ENCODE measurements around the gene KCNIP4.

The KCNIP4 gene

GRCh38 chr4:21307709-21308108 is 640.9 kb downstream of the KCNIP4 start:
- WGBS, 2 experiments (ENCODE audit: insufficient coverage in 2 of 2), result 40% methylated on average over 1 of the region's 3 CpGs; no CpG with 5 or more reads in 1 of the 2 experiments
- Histone ChIP-seq H3K36me3 (ENCODE audit: control insufficient read depth, insufficient read depth, low read length) (no peaks in the 10 kb centered on the region), H3K4me3 (ENCODE audit: extremely low read depth, insufficient read depth, low read length, poor library complexity, severe bottlenecking) (no peak overlapping the region), H3K27ac (ENCODE audit: low read depth, low read length, severe bottlenecking) (no peak overlapping the region), H3K9me3 (ENCODE audit: control insufficient read depth, low read length) (no peaks in the 10 kb centered on the region), H3K4me1 (ENCODE audit: control insufficient read depth, insufficient read depth, low read length, poor library complexity, severe bottlenecking) (no peaks in the 10 kb centered on the region)

DNA sequence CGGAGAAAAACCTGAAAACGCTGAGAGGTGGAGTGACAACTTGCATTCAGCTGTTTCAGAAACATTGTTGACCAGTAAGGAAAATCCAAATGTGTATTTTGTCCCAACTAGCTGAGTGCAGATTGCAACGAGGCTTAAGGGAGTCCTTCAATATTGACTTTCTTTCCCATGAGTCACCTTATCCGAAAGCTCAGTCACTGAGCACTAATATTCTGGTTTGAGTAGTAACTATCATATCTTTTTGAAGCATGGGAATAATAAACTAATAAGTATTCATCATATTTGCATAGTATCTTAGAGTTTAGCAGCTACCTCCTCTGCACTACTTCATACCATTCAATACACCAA is 644.1 kb downstream of the KCNIP4 start:
- H3K4me3 ChIP-seq (ENCODE audit: extremely low read depth, insufficient read depth, low read length, poor library complexity, severe bottlenecking), result peak overlapping the region; percentile 28
- 0 to 13% methylated on average over 2 to 3 of the region's 4 CpGs for WGBS, 2 experiments (ENCODE audit: insufficient coverage in 2 of 2)
- no peaks in the 10 kb centered on the region for H3K4me1 ChIP-seq (ENCODE audit: control insufficient read depth, insufficient read depth, low read length, poor library complexity, severe bottlenecking)
- no peak overlapping the region for H3K27ac ChIP-seq (ENCODE audit: low read depth, low read length, severe bottlenecking)
- H3K36me3 ChIP-seq (ENCODE audit: control insufficient read depth, insufficient read depth, low read length), result no peaks in the 10 kb centered on the region
- no peaks in the 10 kb centered on the region for H3K9me3 ChIP-seq (ENCODE audit: control insufficient read depth, low read length)

GRCh38 chr4:21290562-21290961 is 658.0 kb downstream of the KCNIP4 start:
- Histone ChIP-seq H3K36me3 (ENCODE audit: control insufficient read depth, insufficient read depth, low read length) (no peaks in the 10 kb centered on the region), H3K9me3 (ENCODE audit: control insufficient read depth, low read length) (no peaks in the 10 kb centered on the region), H3K27ac (ENCODE audit: low read depth, low read length, severe bottlenecking) (no peak overlapping the region), H3K4me1 (ENCODE audit: control insufficient read depth, insufficient read depth, low read length, poor library complexity, severe bottlenecking) (no peaks in the 10 kb centered on the region), H3K4me3 (ENCODE audit: extremely low read depth, insufficient read depth, low read length, poor library complexity, severe bottlenecking) (no peak overlapping the region)
- 31 to 79% methylated on average over 1 to 2 of the region's 2 CpGs for WGBS, 2 experiments (ENCODE audit: insufficient coverage in 2 of 2)

GRCh38 chr4:21276046-21276445 is 672.5 kb downstream of the KCNIP4 start:
- 82 to 83% methylated on average over 3 of the region's 5 CpGs for WGBS, 2 experiments (ENCODE audit: insufficient coverage in 2 of 2)
- Histone ChIP-seq H3K9me3 (ENCODE audit: control insufficient read depth, low read length) (no peaks in the 10 kb centered on the region), H3K4me3 (ENCODE audit: extremely low read depth, insufficient read depth, low read length, poor library complexity, severe bottlenecking) (no peak overlapping the region), H3K36me3 (ENCODE audit: control insufficient read depth, insufficient read depth, low read length) (no peaks in the 10 kb centered on the region), H3K4me1 (ENCODE audit: control insufficient read depth, insufficient read depth, low read length, poor library complexity, severe bottlenecking) (no peaks in the 10 kb centered on the region), H3K27ac (ENCODE audit: low read depth, low read length, severe bottlenecking) (no peak overlapping the region)

GRCh38 chr4:21271439-21272052 is 677.0 kb downstream of the KCNIP4 start:
- H3K4me3 ChIP-seq (ENCODE audit: extremely low read depth, insufficient read depth, low read length, poor library complexity, severe bottlenecking), result no peak overlapping the region
- no peaks in the 10 kb centered on the region for H3K36me3 ChIP-seq (ENCODE audit: control insufficient read depth, insufficient read depth, low read length)
- H3K27ac ChIP-seq (ENCODE audit: low read depth, low read length, severe bottlenecking), result no peak overlapping the region
- H3K9me3 ChIP-seq (ENCODE audit: control insufficient read depth, low read length), result no peaks in the 10 kb centered on the region
- no peaks in the 10 kb centered on the region for H3K4me1 ChIP-seq (ENCODE audit: control insufficient read depth, insufficient read depth, low read length, poor library complexity, severe bottlenecking)
- WGBS, 2 experiments (ENCODE audit: insufficient coverage in 2 of 2), result 81 to 97% methylated on average over 3 to 4 of the region's 4 CpGs

- Histone ChIP-seq H3K27ac (ENCODE audit: low read depth, low read length, severe bottlenecking) (no peak overlapping the region), H3K36me3 (ENCODE audit: control insufficient read depth, insufficient read depth, low read length) (no peaks in the 10 kb centered on the region), H3K4me1 (ENCODE audit: control insufficient read depth, insufficient read depth, low read length, poor library complexity, severe bottlenecking) (peaks cover 6% of the 10 kb centered on the region), H3K9me3 (ENCODE audit: control insufficient read depth, low read length) (no peaks in the 10 kb centered on the region), H3K4me3 (ENCODE audit: extremely low read depth, insufficient read depth, low read length, poor library complexity, severe bottlenecking) (no peak overlapping the region)
- WGBS, 2 experiments (ENCODE audit: insufficient coverage in 2 of 2), result 83 to 93% methylated on average over 1 to 4 of the region's 4 CpGs
Observed at GRCh38 chr4:21248331-21248730, 700.2 kb downstream of the KCNIP4 start.

GRCh38 chr4:21242163-21242562 is 706.4 kb downstream of the KCNIP4 start:
- Histone ChIP-seq H3K27ac (ENCODE audit: low read depth, low read length, severe bottlenecking) (no peak overlapping the region), H3K4me3 (ENCODE audit: extremely low read depth, insufficient read depth, low read length, poor library complexity, severe bottlenecking) (no peak overlapping the region), H3K9me3 (ENCODE audit: control insufficient read depth, low read length) (no peaks in the 10 kb centered on the region), H3K4me1 (ENCODE audit: control insufficient read depth, insufficient read depth, low read length, poor library complexity, severe bottlenecking) (peaks cover 12% of the 10 kb centered on the region), H3K36me3 (ENCODE audit: control insufficient read depth, insufficient read depth, low read length) (no peaks in the 10 kb centered on the region)
- WGBS, 2 experiments (ENCODE audit: insufficient coverage in 2 of 2), result 75 to 94% methylated on average over 1 to 2 of the region's 2 CpGs

- whole genome bisulfite sequencing, 2 experiments (ENCODE audit: insufficient coverage in 2 of 2), result 67 to 92% methylated on average over 1 to 2 of the region's 2 CpGs
Observed at GRCh38 chr4:21226637-21227538, 721.7 kb downstream of the KCNIP4 start.

GRCh38 chr4:21211846-21212245 is 736.7 kb downstream of the KCNIP4 start:
- H3K4me1 ChIP-seq (ENCODE audit: control insufficient read depth, insufficient read depth, low read length, poor library complexity, severe bottlenecking), result no peaks in the 10 kb centered on the region
- no peaks in the 10 kb centered on the region for H3K36me3 ChIP-seq (ENCODE audit: control insufficient read depth, insufficient read depth, low read length)
- H3K27ac ChIP-seq (ENCODE audit: low read depth, low read length, severe bottlenecking), result no peak overlapping the region
- H3K9me3 ChIP-seq (ENCODE audit: control insufficient read depth, low read length), result no peaks in the 10 kb centered on the region
- H3K4me3 ChIP-seq (ENCODE audit: extremely low read depth, insufficient read depth, low read length, poor library complexity, severe bottlenecking), result no peak overlapping the region

More at GRCh38 chr4:21226637-21227538, 721.7 kb downstream of the KCNIP4 start:
- Histone ChIP-seq H3K36me3 (ENCODE audit: control insufficient read depth, insufficient read depth, low read length) (no peaks in the 10 kb centered on the region), H3K4me3 (ENCODE audit: extremely low read depth, insufficient read depth, low read length, poor library complexity, severe bottlenecking) (no peak overlapping the region), H3K27ac (ENCODE audit: low read depth, low read length, severe bottlenecking) (no peak overlapping the region), H3K4me1 (ENCODE audit: control insufficient read depth, insufficient read depth, low read length, poor library complexity, severe bottlenecking) (no peaks in the 10 kb centered on the region), H3K9me3 (ENCODE audit: control insufficient read depth, low read length) (peaks cover 5% of the 10 kb centered on the region)

DNA sequence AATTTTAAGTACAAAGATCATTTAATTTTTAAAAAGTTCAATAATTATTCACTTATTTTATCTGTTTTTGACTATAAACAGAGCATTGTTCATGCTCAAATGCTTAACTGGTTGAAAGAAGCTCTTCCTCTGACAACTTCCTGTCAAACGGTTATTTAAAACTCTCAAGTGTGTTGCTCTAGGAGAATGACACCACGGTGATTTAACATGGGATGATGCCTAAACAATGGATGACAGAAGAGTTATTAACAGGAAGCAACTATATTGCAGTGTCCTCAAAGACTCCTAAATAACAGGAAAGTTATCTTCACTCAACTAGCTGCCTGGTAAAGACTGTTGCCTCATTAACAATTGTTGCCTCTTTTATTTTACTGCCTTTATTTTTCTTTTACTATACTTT is 738.7 kb downstream of the KCNIP4 start:
- Histone ChIP-seq H3K9me3 (ENCODE audit: control insufficient read depth, low read length) (no peaks in the 10 kb centered on the region), H3K27ac (ENCODE audit: low read depth, low read length, severe bottlenecking) (no peak overlapping the region), H3K4me1 (ENCODE audit: control insufficient read depth, insufficient read depth, low read length, poor library complexity, severe bottlenecking) (no peaks in the 10 kb centered on the region), H3K4me3 (ENCODE audit: extremely low read depth, insufficient read depth, low read length, poor library complexity, severe bottlenecking) (no peak overlapping the region), H3K36me3 (ENCODE audit: control insufficient read depth, insufficient read depth, low read length) (no peaks in the 10 kb centered on the region)
- WGBS, 2 experiments (ENCODE audit: insufficient coverage in 2 of 2), result no CpG with 5 or more reads among the region's 2 CpGs

Measured in mesodermal cell (in vitro differentiated cells).